Measurements from ENCODE around the gene SERPINB8. TPM values are rescaled to one million over a fixed set of nuclear protein-coding genes. Genes with fewer than 3 reads are reported as not detected.
"Not testable (repeated sequence)": the region's sequence is repeated elsewhere in the genome, so short reads cannot be mapped to it uniquely, and the experiment has no call there.

Gene SERPINB8
- total and polyA plus RNA-seq, 2 donors (not counting 1 experiment from before 2014, with no cell fraction given): 14.4 to 22.1 TPM

GRCh38 chr18:63936932-63937393, 32.9 kb upstream of the SERPINB8 start:
- WGBS (ENCODE audit: insufficient coverage): 33% methylated on average over 19 of the region's 19 CpGs
- no peak for TF ChIP-seq EZH2 (IDR thresholded peaks at IDR 0.05; ENCODE audit: borderline replicate concordance, insufficient read depth, low read depth, low read length, poor library complexity, severe bottlenecking)
- TF ChIP-seq CTCF (IDR thresholded peaks at IDR 0.05): no peak
- H3K4me3 Mint-ChIP-seq: no peak overlapping the region
- no peak for ATAC-seq (ENCODE audit: low read depth)
- ChIA-PET POLR2A (no interaction called here), CTCF (interaction anchor here (0.7 to 6.2 kb wide), 12 partner anchors 16 to 423 kb away, joined by 3 to 64 read pairs (median 4); no protein-coding TSS in a partner anchor)
- H3K27me3 ChIP-seq (replicated peaks in 1 of 4; ENCODE audit: control extremely low read depth in 1 of 4, control insufficient read depth in 3 of 4, insufficient read depth in 4 of 4, low read length in 3 of 4): peaks cover 0 to 17% (median 4%) of the 10 kb centered on the region in 4 experiments
- H3K9me3 ChIP-seq (ENCODE audit: control extremely low read depth in 1 of 3, control insufficient read depth in 2 of 3, insufficient read depth in 1 of 3, low read length in 2 of 3): peaks cover 0 to 7% (median 0%) of the 10 kb centered on the region in 3 donors
- H3K27ac Mint-ChIP-seq: no peak overlapping the region
- H3K27me3 Mint-ChIP-seq: peaks cover 10% of the 10 kb centered on the region
- H3K4me1 Mint-ChIP-seq: peaks cover 5% of the 10 kb centered on the region
- H3K4me2 ChIP-seq (replicated peaks; ENCODE audit: low read depth, low read length, poor library complexity, severe bottlenecking): peak overlapping the region; percentile 97
- peak overlapping the region; percentile 94 for H2AFZ ChIP-seq (ENCODE audit: insufficient read depth, low read depth, low read length, poor library complexity, severe bottlenecking)
- H3K36me3 ChIP-seq (replicated peaks in 1 of 2; ENCODE audit: control extremely low read depth in 1 of 2, control insufficient read depth in 1 of 2, extremely low read depth in 1 of 2, insufficient read depth in 2 of 2, low read length in 1 of 2): no peaks in the 10 kb centered on the region
- H3K4me1 ChIP-seq (ENCODE audit: control insufficient read depth in 2 of 2, insufficient read depth in 2 of 2, low read length in 2 of 2): peaks cover 11 to 14% of the 10 kb centered on the region in 2 donors
- no peaks in the 10 kb centered on the region for H3K79me2 ChIP-seq (ENCODE audit: control insufficient read depth, insufficient read depth, low read length)
- no peak overlapping the region for H3K27ac ChIP-seq (ENCODE audit: low read length in 2 of 2)
- intact Hi-C loops (cut with micrococcal nuclease): loop anchor here (1.0 to 5.0 kb wide), 4 partner anchors 12 to 419 kb away; partner anchors contain the start of genes HMSD and SERPINB8
- H3K4me3 ChIP-seq (ENCODE audit: control extremely low read depth in 1 of 5, extremely low read depth in 1 of 5, insufficient read depth in 1 of 5, low read depth in 2 of 5, low read length in 4 of 5): peak overlapping the region; percentile 32 to 73 (median 65)
- no peak for DNase-seq
- H3K9me3 Mint-ChIP-seq (ENCODE audit: insufficient read depth): no peaks in the 10 kb centered on the region
- H3K9ac ChIP-seq (ENCODE audit: low read length): peak overlapping the region; percentile 71
- H4K20me1 ChIP-seq (ENCODE audit: control insufficient read depth, insufficient read depth, low read length, poor library complexity, severe bottlenecking): no peaks in the 10 kb centered on the region

- Histone ChIP-seq H3K9me3 (ENCODE audit: control extremely low read depth in 1 of 3, control insufficient read depth in 2 of 3, insufficient read depth in 1 of 3, low read length in 2 of 3) (peaks cover 0 to 7% (median 0%) of the 10 kb centered on the region in 3 donors), H3K27me3 (replicated peaks in 1 of 4; ENCODE audit: control extremely low read depth in 1 of 4, control insufficient read depth in 3 of 4, insufficient read depth in 4 of 4, low read length in 3 of 4) (peaks cover 0 to 17% (median 4%) of the 10 kb centered on the region in 4 experiments), H3K4me3 (ENCODE audit: control extremely low read depth in 1 of 5, extremely low read depth in 1 of 5, insufficient read depth in 1 of 5, low read depth in 2 of 5, low read length in 4 of 5) (no peak overlapping the region), H3K79me2 (ENCODE audit: control insufficient read depth, insufficient read depth, low read length) (no peaks in the 10 kb centered on the region), H3K4me1 (ENCODE audit: control insufficient read depth in 2 of 2, insufficient read depth in 2 of 2, low read length in 2 of 2) (peaks cover 11 to 14% of the 10 kb centered on the region in 2 donors), H4K20me1 (ENCODE audit: control insufficient read depth, insufficient read depth, low read length, poor library complexity, severe bottlenecking) (no peaks in the 10 kb centered on the region), H3K4me2 (replicated peaks; ENCODE audit: low read depth, low read length, poor library complexity, severe bottlenecking) (no peak overlapping the region), H3K9ac (ENCODE audit: low read length) (no peak overlapping the region), H3K27ac (ENCODE audit: low read length in 2 of 2) (no peak overlapping the region), H2AFZ (ENCODE audit: insufficient read depth, low read depth, low read length, poor library complexity, severe bottlenecking) (no peak overlapping the region), H3K36me3 (replicated peaks in 1 of 2; ENCODE audit: control extremely low read depth in 1 of 2, control insufficient read depth in 1 of 2, extremely low read depth in 1 of 2, insufficient read depth in 2 of 2, low read length in 1 of 2) (no peaks in the 10 kb centered on the region)
- no peak for DNase-seq
- Mint-ChIP-seq H3K27ac (no peak overlapping the region), H3K4me3 (no peak overlapping the region), H3K27me3 (peaks cover 31% of the 10 kb centered on the region), H3K9me3 (ENCODE audit: insufficient read depth) (no peaks in the 10 kb centered on the region), H3K4me1 (peaks cover 5% of the 10 kb centered on the region)
- TF ChIP-seq CTCF (IDR thresholded peaks at IDR 0.05) (no peak), EZH2 (IDR thresholded peaks at IDR 0.05; ENCODE audit: borderline replicate concordance, insufficient read depth, low read depth, low read length, poor library complexity, severe bottlenecking) (no peak)
- WGBS (ENCODE audit: insufficient coverage): 91% methylated on average over 8 of the region's 8 CpGs
- ChIA-PET CTCF (interaction anchor here (0.6 kb wide), 1 partner anchor 1061 kb away, joined by 3 read pairs; no protein-coding TSS in a partner anchor), POLR2A (no interaction called here)
- intact Hi-C loops (cut with micrococcal nuclease): no loop called here
- ATAC-seq (ENCODE audit: low read depth): no peak
Observed at GRCh38 chr18:63940008-63940407, 29.9 kb upstream of the SERPINB8 start.

- CTCF ChIA-PET: interaction anchor here (0.6 to 1.0 kb wide), 3 partner anchors 23 to 1061 kb away, joined by 3 read pairs; no protein-coding TSS in a partner anchor
- H3K27ac ChIP-seq (ENCODE audit: low read length in 2 of 2); H3K9me3 ChIP-seq (ENCODE audit: control extremely low read depth in 1 of 3, control insufficient read depth in 2 of 3, insufficient read depth in 1 of 3, low read length in 2 of 3); H3K9ac ChIP-seq (ENCODE audit: low read length); H4K20me1 ChIP-seq (ENCODE audit: control insufficient read depth, insufficient read depth, low read length, poor library complexity, severe bottlenecking); H3K9me3 Mint-ChIP-seq (ENCODE audit: insufficient read depth); H3K79me2 ChIP-seq (ENCODE audit: control insufficient read depth, insufficient read depth, low read length); H3K4me2 ChIP-seq (replicated peaks; ENCODE audit: low read depth, low read length, poor library complexity, severe bottlenecking); H3K4me3 Mint-ChIP-seq; H2AFZ ChIP-seq (ENCODE audit: insufficient read depth, low read depth, low read length, poor library complexity, severe bottlenecking); ATAC-seq (ENCODE audit: low read depth); H3K27ac Mint-ChIP-seq; H3K4me3 ChIP-seq (ENCODE audit: control extremely low read depth in 1 of 5, extremely low read depth in 1 of 5, insufficient read depth in 1 of 5, low read depth in 2 of 5, low read length in 4 of 5); H3K36me3 ChIP-seq (replicated peaks in 1 of 2; ENCODE audit: control extremely low read depth in 1 of 2, control insufficient read depth in 1 of 2, extremely low read depth in 1 of 2, insufficient read depth in 2 of 2, low read length in 1 of 2); intact Hi-C loops (cut with micrococcal nuclease); H3K4me1 Mint-ChIP-seq; POLR2A ChIA-PET; DNase-seq: not testable (repeated sequence)
- Histone ChIP-seq H3K4me1 (ENCODE audit: control insufficient read depth in 2 of 2, insufficient read depth in 2 of 2, low read length in 2 of 2) (peaks cover 11 to 14% of the 10 kb centered on the region in 2 donors), H3K27me3 (replicated peaks in 1 of 4; ENCODE audit: control extremely low read depth in 1 of 4, control insufficient read depth in 3 of 4, insufficient read depth in 4 of 4, low read length in 3 of 4) (peaks cover 0 to 17% (median 4%) of the 10 kb centered on the region in 4 experiments)
- peaks cover 30% of the 10 kb centered on the region for H3K27me3 Mint-ChIP-seq
- 92% methylated on average over 13 of the region's 17 CpGs for WGBS (ENCODE audit: insufficient coverage)
Observed at GRCh38 chr18:63940543-63941050, 29.3 kb upstream of the SERPINB8 start.
